Neural cell (in vitro differentiated cells): Measurements from ENCODE around the gene MYO9A. TPM values are rescaled to one million over a fixed set of nuclear protein-coding genes. Genes with fewer than 3 reads are reported as not detected.

Experiments
- H2AFZ ChIP-seq: fragments of 200-600, 300-800 bp; sonication (generic), shearing (Covaris generic); 2 replicates; pipeline ENCODE4 v1.6.0; 2014; ENCODE audit warnings: low read depth, mild to moderate bottlenecking, antibody characterized with exemption, low read length, moderate library complexity
- H3F3A ChIP-seq: fragments of 200-600 bp; shearing (Covaris generic); 2 replicates; pipeline ENCODE4 v1.6.1; 2016; ENCODE audit warnings: mild to moderate bottlenecking, moderate library complexity, mixed read lengths, antibody characterized with exemption, low read length; ENCODE audit not compliant: insufficient read depth, poor library complexity, severe bottlenecking
- H3K27ac ChIP-seq: fragments of 200-600, 300-800 bp; sonication (generic), shearing (Covaris generic); 2 replicates; pipeline ENCODE4 v1.5.1; 2014; ENCODE audit warnings: mild to moderate bottlenecking, low read length, moderate library complexity
- H3K27me3 ChIP-seq: fragments of 300-800, 200-600 bp; sonication (generic), shearing (Covaris generic); 2 replicates; pipeline ENCODE4 v1.6.0; 2014; ENCODE audit warnings: mild to moderate bottlenecking, low read depth, low read length, moderate library complexity; ENCODE audit not compliant: insufficient read depth
- H3K36me3 ChIP-seq: fragments of 300-800, 200-600 bp; sonication (generic), shearing (Covaris generic); 2 replicates; pipeline ENCODE4 v1.5.1; 2014; ENCODE audit warnings: mild to moderate bottlenecking, antibody characterized with exemption, low read length, moderate library complexity; ENCODE audit not compliant: insufficient read depth
- H3K4me2 ChIP-seq: fragments of 300-800, 200-600 bp; sonication (generic), shearing (Covaris generic); 2 replicates; pipeline ENCODE4 v1.6.0; 2014; ENCODE audit warnings: mild to moderate bottlenecking, low read length
- H3K4me3 ChIP-seq: fragments of 300-800, 200-600 bp; sonication (generic), shearing (Covaris generic); 2 replicates; pipeline ENCODE4 v1.5.1; 2014; ENCODE audit warnings: mild to moderate bottlenecking, low read length, moderate library complexity
- H3K79me2 ChIP-seq: fragments of 200-600 bp; shearing (Covaris generic); replicated peaks from 2 replicates; pipeline ENCODE4 v1.6.0; 2014; ENCODE audit warnings: mild to moderate bottlenecking, low read length, moderate library complexity; ENCODE audit not compliant: insufficient read depth
- H3K9ac ChIP-seq: fragments of 300-800, 200-600 bp; sonication (generic), shearing (Covaris generic); 2 replicates; pipeline ENCODE4 v1.6.1; 2016; ENCODE audit warnings: mild to moderate bottlenecking, low read length, mixed read lengths
- H3K9me2 ChIP-seq: fragments of 200-600 bp; shearing (Covaris generic); 2 replicates; pipeline ENCODE4 v1.6.1; 2016; ENCODE audit warnings: mild to moderate bottlenecking, low read length, mixed read lengths; ENCODE audit not compliant: insufficient read depth
- H3K9me3 ChIP-seq: fragments of 200-600, 300-800 bp; sonication (generic), shearing (Covaris generic); 2 replicates; pipeline ENCODE4 v1.6.1; 2016; ENCODE audit warnings: mild to moderate bottlenecking, mixed run types, low read length, moderate library complexity, mixed read lengths
- H4K20me1 ChIP-seq: fragments of 200-600 bp; shearing (Covaris generic); 2 replicates; pipeline ENCODE4 v1.6.1; 2016; ENCODE audit warnings: mild to moderate bottlenecking, mixed run types; ENCODE audit not compliant: insufficient read depth
- CTCF ChIP-seq: fragments of 450-650 bp; IDR thresholded peaks from 2 replicates; pipeline ENCODE4 v1.5.1; 2014; ENCODE audit warnings: antibody characterized with exemption, mild to moderate bottlenecking, moderate library complexity; ENCODE audit not compliant: poor library complexity, severe bottlenecking
- EP300 ChIP-seq: fragments of 450-650 bp; conservative IDR thresholded peaks from 2 replicates; pipeline ENCODE4 v1.6.1; 2014; ENCODE audit warnings: antibody characterized with exemption, mild to moderate bottlenecking, moderate library complexity; ENCODE audit not compliant: poor library complexity, severe bottlenecking
- EZH2 ChIP-seq: fragments of 200-600, 300-800 bp; shearing (Covaris generic), sonication (generic); IDR thresholded peaks from 2 replicates; pipeline ENCODE4 v1.6.1; 2014; ENCODE audit warnings: antibody characterized with exemption, low read length, borderline replicate concordance, mild to moderate bottlenecking; ENCODE audit not compliant: insufficient read depth, poor library complexity, severe bottlenecking
- MXI1 ChIP-seq: fragments of 450-650 bp; conservative IDR thresholded peaks from 2 replicates; pipeline ENCODE4 v1.6.1; 2014; ENCODE audit warnings: antibody characterized with exemption, mild to moderate bottlenecking; ENCODE audit not compliant: poor library complexity, severe bottlenecking
- POLR2AphosphoS5 ChIP-seq: IDR thresholded peaks from 2 replicates; pipeline ENCODE4 v1.6.1; 2012
- RAD21 ChIP-seq: fragments of 450-650 bp; conservative IDR thresholded peaks from 2 replicates; pipeline ENCODE4 v1.6.1; 2014; ENCODE audit warnings: antibody characterized with exemption, mild to moderate bottlenecking, moderate library complexity
- REST ChIP-seq: IDR thresholded peaks from 2 replicates; pipeline ENCODE4 v1.6.1; 2012; ENCODE audit warnings: borderline replicate concordance
- SMC3 ChIP-seq: fragments of 450-650 bp; conservative IDR thresholded peaks from 2 replicates; pipeline ENCODE4 v1.6.1; 2014; ENCODE audit warnings: antibody characterized with exemption, mild to moderate bottlenecking, moderate library complexity; ENCODE audit not compliant: poor library complexity
- TAF1 ChIP-seq: IDR thresholded peaks from 2 replicates; pipeline ENCODE4 v1.6.1; 2012; ENCODE audit warnings: low read depth
- polyA plus RNA-seq: library from polyadenylated mRNA; depleted of rRNA; stranded (reverse); fragments of >200 nt; gene quantifications from 2 replicates; pipeline ENCODE4 v1.2.3, GENCODE V29; 2014

MYO9A gene
- polyA plus RNA-seq, 1 donor from 2014 or later: 22.7 TPM

GRCh38 chr15:71841563-71841962, 276.4 kb downstream of the MYO9A start:
- TF ChIP-seq EZH2 (no peak), TAF1 (no peak), POLR2AphosphoS5 (no peak), EP300 (no peak), REST (no peak), SMC3 (no peak), MXI1 (no peak), CTCF (no peak), RAD21 (no peak)

GRCh38 chr15:71830981-71831380, 287.0 kb downstream of the MYO9A start:
- Histone ChIP-seq H3K27me3 (no peaks in the 10 kb centered on the region), H3K27ac (no peak overlapping the region), H3K4me3 (no peak overlapping the region), H4K20me1 (no peaks in the 10 kb centered on the region), H2AFZ (no peak overlapping the region), H3K9me2 (no peaks in the 10 kb centered on the region), H3K9me3 (no peaks in the 10 kb centered on the region), H3K79me2 (no peaks in the 10 kb centered on the region), H3K9ac (no peak overlapping the region), H3K36me3 (peaks cover 9% of the 10 kb centered on the region), H3K4me2 (no peak overlapping the region), H3F3A (no peaks in the 10 kb centered on the region)
- no peak for TF ChIP-seq REST
- TF ChIP-seq RAD21: no peak
- TF ChIP-seq TAF1: no peak
- no peak for TF ChIP-seq SMC3
- no peak for TF ChIP-seq CTCF
- no peak for TF ChIP-seq EP300
- no peak for TF ChIP-seq MXI1
- TF ChIP-seq EZH2: no peak
- TF ChIP-seq POLR2AphosphoS5: no peak

More at GRCh38 chr15:71841563-71841962, 276.4 kb downstream of the MYO9A start:
- Histone ChIP-seq H3K9me3 (no peaks in the 10 kb centered on the region), H3K36me3 (peaks cover 4% of the 10 kb centered on the region), H4K20me1 (no peaks in the 10 kb centered on the region), H3K79me2 (no peaks in the 10 kb centered on the region), H3K4me2 (no peak overlapping the region), H2AFZ (no peak overlapping the region), H3K9ac (no peak overlapping the region), H3K9me2 (no peaks in the 10 kb centered on the region), H3K27ac (no peak overlapping the region), H3F3A (no peaks in the 10 kb centered on the region), H3K4me3 (no peak overlapping the region), H3K27me3 (no peaks in the 10 kb centered on the region)
